GM12878 (cell line): Measurements from ENCODE around the gene QSOX1. TPM values are rescaled to one million over a fixed set of nuclear protein-coding genes. Genes with fewer than 3 reads are reported as not detected.

ENCODE experiments used
- ATAC-seq: fragments of 200-7000 bp; cut with Tn5 transposase; 3 replicates; pipeline ENCODE4 v1.9.1; 2020; ENCODE audit warnings: mild to moderate bottlenecking, moderate library complexity
- BruUV-seq: library from RNA; stranded (reverse); fragments of 400-500 nt; replicated peaks from 2 replicates; lab custom pipeline; 2021; lab: Mats Ljungman, UMichigan
- CTCF ChIA-PET: fragments of 300-600 bp; sonication (Branson Sonifier 250); formaldehyde crosslinking; extraction: SDS; loops from one replicate; lab custom pipeline; 2021; ENCODE audit warnings: inconsistent platforms; lab: Yijun Ruan, JAX
- POLR2A ChIA-PET: fragments of 350-600 bp; formaldehyde crosslinking; extraction: SDS; loops from one replicate; lab custom pipeline; 2021; ENCODE audit warnings: inconsistent platforms; lab: Charles Lee
- RAD21 ChIA-PET: fragments of 300-600 bp; sonication (Branson Sonifier 250); formaldehyde crosslinking; loops from one replicate; lab custom pipeline; 2023; ENCODE audit warnings: antibody characterized with exemption; ENCODE audit not compliant: unreplicated experiment; lab: Charles Lee
- SMC1A ChIA-PET: fragments of 300-600 bp; sonication (Branson Sonifier 250); formaldehyde crosslinking; loops from one replicate; lab custom pipeline; 2023; ENCODE audit not compliant: unreplicated experiment, uncharacterized antibody; lab: Charles Lee
- DNase-seq: peaks from one replicate; pipeline ENCODE4 v3.0.0-alpha.2; 2011; ENCODE audit warnings: low read depth, low spot score
- FAIRE-seq: peaks from 3 replicates; lab custom pipeline; 2011; peaks lifted over from hg19 to GRCh38; lab: Jason Lieb, UNC
- H2AFZ ChIP-seq: 2 replicates; pipeline ENCODE4 v1.6.0; 2011; ENCODE audit warnings: low read depth, low read length, control low read depth; ENCODE audit not compliant: control insufficient read depth
- H3K27ac ChIP-seq: 2 replicates; pipeline ENCODE4 v1.5.1; 2011; ENCODE audit warnings: control low read depth; ENCODE audit not compliant: control insufficient read depth, insufficient read depth
- H3K27me3 ChIP-seq, 2 experiments: replicated peaks in 1 of 2; 2 replicates each; pipeline versions ENCODE4 v1.6.0 to v1.6.1; 2011; ENCODE audit warnings: low read length in 1 of 2; ENCODE audit not compliant: control insufficient read depth in 2 of 2, insufficient read depth in 2 of 2
- H3K36me3 ChIP-seq, 2 experiments: 2 replicates each; pipeline ENCODE4 v1.5.1; 2011; ENCODE audit warnings: low read length in 1 of 2; ENCODE audit not compliant: control insufficient read depth in 2 of 2, insufficient read depth in 2 of 2
- H3K4me1 ChIP-seq: 2 replicates; pipeline ENCODE4 v1.6.1; 2011; ENCODE audit warnings: mild to moderate bottlenecking, low read length, moderate library complexity, mixed read lengths; ENCODE audit not compliant: control insufficient read depth, insufficient read depth
- H3K4me2 ChIP-seq: 2 replicates; pipeline ENCODE4 v1.6.0; 2011; ENCODE audit warnings: control low read depth; ENCODE audit not compliant: control insufficient read depth, insufficient read depth
- H3K4me3 ChIP-seq: fragments of 200-600 bp; sonication (generic); 2 replicates; pipeline ENCODE4 v1.5.1; 2016
- H3K79me2 ChIP-seq: 2 replicates; pipeline ENCODE4 v1.6.0; 2011; ENCODE audit warnings: low read length; ENCODE audit not compliant: control insufficient read depth, insufficient read depth
- H3K9ac ChIP-seq: 2 replicates; pipeline ENCODE4 v1.8.0; 2011; ENCODE audit warnings: low read length, control low read depth, mixed read lengths; ENCODE audit not compliant: control insufficient read depth, insufficient read depth
- H3K9me3 ChIP-seq: replicated peaks from 3 replicates; pipeline ENCODE4 v1.5.1; 2011; ENCODE audit warnings: mild to moderate bottlenecking, low read length; ENCODE audit not compliant: control insufficient read depth, insufficient read depth
- H4K20me1 ChIP-seq: 2 replicates; pipeline ENCODE4 v1.6.0; 2011; ENCODE audit not compliant: control insufficient read depth, insufficient read depth
- CEBPB ChIP-seq, 2 experiments: fragments of 150-350 bp in 1 of 2; IDR thresholded peaks; 2 replicates each; pipeline ENCODE4 v1.6.1; 2012 to 2014; ENCODE audit warnings: low read depth in 2 of 2, low read length in 2 of 2, borderline replicate concordance in 1 of 2, inconsistent platforms in 1 of 2
- FOXK2 ChIP-seq: fragments of 450-650 bp; IDR thresholded peaks from 2 replicates; pipeline ENCODE4 v1.6.1; 2017; ENCODE audit warnings: mild to moderate bottlenecking, moderate library complexity
- IKZF2 ChIP-seq, 2 experiments: fragments of 450-650 bp; IDR thresholded peaks; 2 replicates each; pipeline ENCODE4 v1.6.1; 2017; ENCODE audit warnings: mild to moderate bottlenecking in 2 of 2, moderate library complexity in 2 of 2
- NBN ChIP-seq: fragments of 450-650 bp; IDR thresholded peaks from 2 replicates; pipeline ENCODE4 v1.6.1; 2016
- SP1 ChIP-seq: IDR thresholded peaks from one replicate; pipeline ENCODE4 v1.6.1; 2011; ENCODE audit warnings: low read depth, low read length
- SREBF1 ChIP-seq: IDR thresholded peaks from 2 replicates; pipeline ENCODE4 v1.6.1; 2012; ENCODE audit warnings: mild to moderate bottlenecking, low read length
- TARDBP ChIP-seq: IDR thresholded peaks from 2 replicates; pipeline ENCODE4 v1.6.1; 2016; ENCODE audit warnings: borderline replicate concordance
- TBL1XR1 ChIP-seq: IDR thresholded peaks from 2 replicates; pipeline ENCODE4 v1.6.1; 2012; ENCODE audit warnings: low read depth, low read length, improper control_type of control experiment
- WRNIP1 ChIP-seq: IDR thresholded peaks from 2 replicates; pipeline ENCODE4 v1.6.1; 2011; ENCODE audit warnings: low read depth, low read length, improper control_type of control experiment, borderline replicate concordance
- ZNF207 ChIP-seq: fragments of 450-650 bp; IDR thresholded peaks from 2 replicates; pipeline ENCODE4 v1.6.1; 2014; ENCODE audit warnings: antibody characterized with exemption, mild to moderate bottlenecking, borderline replicate concordance
- ZNF217 ChIP-seq: fragments of 450-650 bp; IDR thresholded peaks from 2 replicates; pipeline ENCODE4 v1.6.1; 2017; ENCODE audit warnings: antibody characterized with exemption, mild to moderate bottlenecking
- ZNF24 ChIP-seq: fragments of 450-650 bp; IDR thresholded peaks from 2 replicates; pipeline ENCODE4 v1.6.1; 2017; ENCODE audit warnings: antibody characterized with exemption, mild to moderate bottlenecking
- ZNF384 ChIP-seq: IDR thresholded peaks from 2 replicates; pipeline ENCODE4 v1.6.1; 2012; ENCODE audit warnings: low read depth, mild to moderate bottlenecking, low read length, improper control_type of control experiment, borderline replicate concordance
- ZNF592 ChIP-seq: fragments of 450-650 bp; IDR thresholded peaks from 2 replicates; pipeline ENCODE4 v1.6.1; 2017; ENCODE audit warnings: mild to moderate bottlenecking, moderate library complexity
- WGBS: methylation state at CpG from one replicate; pipeline ENCODE4 v1.1.6; 2016; ENCODE audit warnings: low lambda C conversion rate; ENCODE audit not compliant: insufficient replicate concordance, insufficient coverage; ENCODE audit errors: missing lambda C conversion rate; 5-methylcytosine and 5-hydroxymethylcytosine counted together
- in situ Hi-C: fragments of 300-500 bp; cut with MboI; formaldehyde crosslinking; loops from 9 replicates; pipeline ENCODE4 v1.14.3; 2018; ENCODE audit warnings: mixed read lengths
- intact Hi-C: fragments of 100-400 bp; cut with micrococcal nuclease; formaldehyde crosslinking; loops from one replicate; pipeline ENCODE4 v1.14.2; 2022; ENCODE audit not compliant: unreplicated experiment
- polyA plus RNA-seq, 11 experiments: library from polyadenylated mRNA; depleted of rRNA in 4 of 11; unstranded in 6 of 11; stranded (reverse) in 5 of 11; fragments of >200 nt; fragmentation: Nextera tagmentation in 4 of 11; fragmentation: Illumina TruSeq in 1 of 11; extraction: Ambion mirVana in 4 of 11; extraction: Trizol in 1 of 11; gene quantifications; 1 replicate in 1 of 11; 2 replicates in 10 of 11; pipeline versions ENCODE4 v1.2.1 to v1.2.3, GENCODE V29; 2011 to 2016; ENCODE audit warnings: inconsistent platforms in 2 of 11, missing spikeins in 2 of 11, low read depth in 1 of 11
- total RNA-seq, 4 experiments: library from RNA; depleted of rRNA in 3 of 4; stranded (reverse); fragments of >200 nt in 3 of 4; fragmentation: Illumina TruSeq in 1 of 4; extraction: Trizol in 1 of 4; gene quantifications; 2 replicates each; pipeline versions ENCODE4 v1.2.1 to v1.2.3, GENCODE V29; 2013 to 2021

Gene QSOX1
- total and polyA plus RNA-seq, 10 of the 15 experiments (the other 5 are each of a cell fraction or from before 2014, with no cell fraction given): 1.8 to 31.3 (median 11.2) TPM

- H3K9ac ChIP-seq: no peak overlapping the region
- POLR2A ChIA-PET: interaction anchor here (0.7 kb wide), 1 partner anchor 240 kb away, joined by 3 read pairs; no protein-coding TSS in a partner anchor
- no peak overlapping the region for H3K4me3 ChIP-seq
- BruUV-seq: no TSS peak
- H3K4me2 ChIP-seq: no peak overlapping the region
- no peaks in the 10 kb centered on the region for H3K27me3 ChIP-seq
- H4K20me1 ChIP-seq: no peaks in the 10 kb centered on the region
- H3K9me3 ChIP-seq: no peaks in the 10 kb centered on the region
- no peaks in the 10 kb centered on the region for H3K79me2 ChIP-seq
- FAIRE-seq: no peak
- DNase-seq: no peak
- SMC1A ChIA-PET: no interaction called here
- no peak overlapping the region for H2AFZ ChIP-seq
- WGBS: 67% methylated on average over 14 of the region's 14 CpGs
- RAD21 ChIA-PET: no interaction called here
- ATAC-seq: no peak
- CTCF ChIA-PET: interaction anchor here (1.5 kb wide), 1 partner anchor 11 kb away, joined by 4 read pairs; no protein-coding TSS in a partner anchor
- peaks cover 0 to 6% of the 10 kb centered on the region in 2 experiments; a peak in 1 of 4 replicates for H3K36me3 ChIP-seq
- no peak for TF ChIP-seq ZNF217
- TF ChIP-seq IKZF2 (IDR thresholded peaks at IDR 0.05): no peak
- no peak for TF ChIP-seq SREBF1
- TF ChIP-seq TBL1XR1: no peak
- no peak for TF ChIP-seq ZNF207
- no peak for TF ChIP-seq NBN
- no peak for TF ChIP-seq CEBPB (IDR thresholded peaks at IDR 0.05; ENCODE audit: borderline replicate concordance in 1 of 2, low read depth in 2 of 2, low read length in 2 of 2)
- TF ChIP-seq ZNF592: no peak
- TF ChIP-seq SP1: no peak
- no peak for TF ChIP-seq ZNF24
- TF ChIP-seq FOXK2: no peak
- TF ChIP-seq TARDBP: no peak
- no peak for TF ChIP-seq ZNF384
- TF ChIP-seq WRNIP1: no peak
- TF ChIP-seq, all 136 proteins: peak for 0
- Histone ChIP-seq H3K27ac (no peak overlapping the region), H3K4me1 (no peaks in the 10 kb centered on the region)
- intact Hi-C loops (no loop called here), in situ Hi-C loops (no loop called here)
These were observed 37.5 kb upstream of the QSOX1 start for GRCh38 chr1:180116964-180117763.
